KMS-11 (cell line): ENCODE measurements around the gene RAE1.

Source experiments
- H2AFZ ChIP-seq: fragments of 200-600 bp; sonication (generic); 2 replicates; pipeline ENCODE4 v1.6.1; 2016; ENCODE audit warnings: antibody characterized with exemption, mixed run types, low read depth
- H3K27ac ChIP-seq: fragments of 200-600 bp; sonication (generic); 2 replicates; pipeline ENCODE4 v1.6.1; 2016; ENCODE audit warnings: mild to moderate bottlenecking, mixed run types
- H3K27me3 ChIP-seq: fragments of 200-600 bp; sonication (generic); 2 replicates; pipeline ENCODE4 v1.6.1; 2017; ENCODE audit warnings: mild to moderate bottlenecking, low read depth, mixed run types, moderate library complexity; ENCODE audit not compliant: insufficient read depth
- H3K36me3 ChIP-seq: fragments of 200-600 bp; sonication (generic); 2 replicates; pipeline ENCODE4 v1.6.1; 2017; ENCODE audit warnings: mild to moderate bottlenecking, mixed run types; ENCODE audit not compliant: insufficient read depth
- H3K4me1 ChIP-seq: fragments of 200-600 bp; sonication (generic); 2 replicates; pipeline ENCODE4 v1.6.1; 2016; ENCODE audit warnings: mild to moderate bottlenecking, low read depth, mixed run types; ENCODE audit not compliant: poor library complexity, severe bottlenecking
- H3K4me2 ChIP-seq: fragments of 200-600 bp; sonication (generic); 2 replicates; pipeline ENCODE4 v1.7.0; 2016; ENCODE audit warnings: mild to moderate bottlenecking, mixed run types
- H3K4me3 ChIP-seq: fragments of 200-600 bp; sonication (generic); IDR thresholded peaks from 2 replicates; pipeline ENCODE4 v1.6.1; 2017; ENCODE audit warnings: low read depth, low read length, mixed read lengths; ENCODE audit not compliant: insufficient read depth
- H3K79me2 ChIP-seq: fragments of 200-600 bp; sonication (generic); 2 replicates; pipeline ENCODE4 v1.6.1; 2016; ENCODE audit warnings: low read depth, mixed run types; ENCODE audit not compliant: insufficient read depth
- H3K9ac ChIP-seq: fragments of 200-600 bp; sonication (generic); 2 replicates; pipeline ENCODE4 v1.6.1; 2016; ENCODE audit warnings: mild to moderate bottlenecking, mixed run types
- H4K20me1 ChIP-seq: fragments of 200-600 bp; sonication (generic); 2 replicates; pipeline ENCODE4 v1.6.1; 2016; ENCODE audit warnings: mild to moderate bottlenecking, mixed run types; ENCODE audit not compliant: insufficient read depth
- TF ChIP-seq, protein P1 (sequence below): fragments of 200-600 bp; sonication (generic); conservative IDR thresholded peaks from 2 replicates; pipeline ENCODE4 v1.6.1; 2017; ENCODE audit warnings: low read depth, mild to moderate bottlenecking, antibody characterized with exemption, low read length, moderate library complexity, mixed read lengths

Gene RAE1

GRCh38 chr20:57393321-57394120, 42.5 kb downstream of the RAE1 start:
- H3K4me1 ChIP-seq, result peaks cover 72% of the 10 kb centered on the region
- TF ChIP-seq, protein P1, sequence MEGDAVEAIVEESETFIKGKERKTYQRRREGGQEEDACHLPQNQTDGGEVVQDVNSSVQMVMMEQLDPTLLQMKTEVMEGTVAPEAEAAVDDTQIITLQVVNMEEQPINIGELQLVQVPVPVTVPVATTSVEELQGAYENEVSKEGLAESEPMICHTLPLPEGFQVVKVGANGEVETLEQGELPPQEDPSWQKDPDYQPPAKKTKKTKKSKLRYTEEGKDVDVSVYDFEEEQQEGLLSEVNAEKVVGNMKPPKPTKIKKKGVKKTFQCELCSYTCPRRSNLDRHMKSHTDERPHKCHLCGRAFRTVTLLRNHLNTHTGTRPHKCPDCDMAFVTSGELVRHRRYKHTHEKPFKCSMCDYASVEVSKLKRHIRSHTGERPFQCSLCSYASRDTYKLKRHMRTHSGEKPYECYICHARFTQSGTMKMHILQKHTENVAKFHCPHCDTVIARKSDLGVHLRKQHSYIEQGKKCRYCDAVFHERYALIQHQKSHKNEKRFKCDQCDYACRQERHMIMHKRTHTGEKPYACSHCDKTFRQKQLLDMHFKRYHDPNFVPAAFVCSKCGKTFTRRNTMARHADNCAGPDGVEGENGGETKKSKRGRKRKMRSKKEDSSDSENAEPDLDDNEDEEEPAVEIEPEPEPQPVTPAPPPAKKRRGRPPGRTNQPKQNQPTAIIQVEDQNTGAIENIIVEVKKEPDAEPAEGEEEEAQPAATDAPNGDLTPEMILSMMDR, result no peak
- no peak overlapping the region for H2AFZ ChIP-seq
- H3K27me3 ChIP-seq, result no peaks in the 10 kb centered on the region
- H3K4me2 ChIP-seq, result peak overlapping the region; percentile 72
- peaks cover 58% of the 10 kb centered on the region for H3K79me2 ChIP-seq
- H3K27ac ChIP-seq, result peak overlapping the region; percentile 72
- H3K36me3 ChIP-seq, result peaks cover 7% of the 10 kb centered on the region; the same call in 1 of the 2 replicates
- no peak overlapping the region for H3K4me3 ChIP-seq
- H4K20me1 ChIP-seq, result 0 out of 2 replicates have a peak, but pooled peaks cover 6% of the 10 kb centered on the region
- peak overlapping the region; percentile 61; the same call in 1 of the 2 replicates for H3K9ac ChIP-seq

GRCh38 chr20:57394121-57395082, 43.3 kb downstream of the RAE1 start:
- Histone ChIP-seq H3K4me1 (peaks cover 76% of the 10 kb centered on the region), H2AFZ (no peak overlapping the region), H4K20me1 (peaks cover 11% of the 10 kb centered on the region), H3K4me3 (no peak overlapping the region), H3K4me2 (peak overlapping the region; percentile 72; the same call in 1 of the 2 replicates), H3K9ac (no peak overlapping the region), H3K79me2 (peaks cover 66% of the 10 kb centered on the region), H3K27me3 (no peaks in the 10 kb centered on the region), H3K27ac (no peak overlapping the region), H3K36me3 (peaks cover 7% of the 10 kb centered on the region; the same call in 1 of the 2 replicates)
- TF ChIP-seq, protein P1, result no peak

- H3K27ac ChIP-seq, result peak overlapping the region; percentile 16; the same call in 1 of the 2 replicates
- peak overlapping the region; percentile 72; the same call in 1 of the 2 replicates for H3K4me2 ChIP-seq
- H4K20me1 ChIP-seq, result peaks cover 17% of the 10 kb centered on the region
- H2AFZ ChIP-seq, result no peak overlapping the region
- peaks cover 76% of the 10 kb centered on the region for H3K4me1 ChIP-seq
- peaks cover 7% of the 10 kb centered on the region for H3K36me3 ChIP-seq
- H3K79me2 ChIP-seq, result peaks cover 76% of the 10 kb centered on the region
- no peak overlapping the region for H3K4me3 ChIP-seq
- H3K9ac ChIP-seq, result no peak overlapping the region
- no peaks in the 10 kb centered on the region for H3K27me3 ChIP-seq
- TF ChIP-seq, protein P1, result no peak
Measured at GRCh38 chr20:57395111-57395966, 44.3 kb downstream of the RAE1 start.
